SK-N-SH treated with all-trans-retinoic acid at 6 μM for 48 hours (cell line): ENCODE data around the gene ARAP1.
A peak's percentile ranks its signal among the peaks of the same experiment; 100 is the strongest.

Source experiments
- ATAC-seq: fragments of 200-7000 bp; cut with Tn5 transposase; 3 replicates; pipeline ENCODE4 v1.9.1; 2020; ENCODE audit warnings: mild to moderate bottlenecking, moderate library complexity
- BACH2 ChIP-seq: fragments of 250-450 bp; sonication (Bioruptor Pico); IDR thresholded peaks from 2 replicates; pipeline ENCODE4 v1.9.0; 2021; ENCODE audit warnings: mild to moderate bottlenecking, borderline replicate concordance
- ESRRG ChIP-seq: fragments of 250-450 bp; sonication (Bioruptor Pico); IDR thresholded peaks from 2 replicates; pipeline ENCODE4 v1.6.1; 2021; ENCODE audit warnings: mild to moderate bottlenecking
- GLIS3 ChIP-seq: fragments of 250-450 bp; sonication (Bioruptor Pico); IDR thresholded peaks from 2 replicates; pipeline ENCODE4 v1.5.0; 2020; ENCODE audit warnings: mild to moderate bottlenecking, moderate library complexity
- ISL1 ChIP-seq: fragments of 250-450 bp; sonication (Bioruptor Pico); IDR thresholded peaks from 2 replicates; pipeline ENCODE4 v2.1.2; 2022; ENCODE audit warnings: mild to moderate bottlenecking, moderate library complexity
- OSR1 ChIP-seq: fragments of 250-450 bp; sonication (Bioruptor Pico); IDR thresholded peaks from 2 replicates; pipeline ENCODE4 v1.8.0; 2022; ENCODE audit warnings: moderate library complexity, mild to moderate bottlenecking, inconsistent platforms
- PATZ1 ChIP-seq: fragments of 250-450 bp; sonication (Bioruptor Pico); IDR thresholded peaks from 2 replicates; pipeline ENCODE4 v1.8.0; 2020; ENCODE audit warnings: mild to moderate bottlenecking, moderate library complexity, borderline replicate concordance
- POU6F1 ChIP-seq: fragments of 250-450 bp; sonication (Bioruptor Pico); IDR thresholded peaks from 2 replicates; pipeline ENCODE4 v1.8.0; 2021; ENCODE audit warnings: low read depth, mild to moderate bottlenecking, moderate library complexity, borderline replicate concordance
- PPARA ChIP-seq: fragments of 250-450 bp; sonication (Bioruptor Pico); IDR thresholded peaks from 2 replicates; pipeline ENCODE4 v1.5.0; 2020; ENCODE audit warnings: mild to moderate bottlenecking, borderline replicate concordance
- RARB ChIP-seq: fragments of 250-450 bp; sonication (Bioruptor Pico); IDR thresholded peaks from 2 replicates; pipeline ENCODE4 v1.8.0; 2021; ENCODE audit warnings: mild to moderate bottlenecking, moderate library complexity
- SNAI2 ChIP-seq: fragments of 250-450 bp; sonication (Bioruptor Pico); IDR thresholded peaks from 2 replicates; pipeline ENCODE4 v1.5.0; 2020; ENCODE audit warnings: mild to moderate bottlenecking, moderate library complexity
- TOX ChIP-seq: fragments of 250-450 bp; sonication (Bioruptor Pico); IDR thresholded peaks from 2 replicates; pipeline ENCODE4 v1.8.0; 2021; ENCODE audit warnings: mild to moderate bottlenecking, moderate library complexity, borderline replicate concordance
- ZC3H10 ChIP-seq: fragments of 250-450 bp; sonication (Bioruptor Pico); IDR thresholded peaks from 2 replicates; pipeline ENCODE4 v1.5.1; 2021; ENCODE audit warnings: mild to moderate bottlenecking, moderate library complexity
- ZFP3 ChIP-seq: fragments of 250-450 bp; sonication (Bioruptor Pico); IDR thresholded peaks from 2 replicates; pipeline ENCODE4 v1.5.0; 2020; ENCODE audit warnings: mild to moderate bottlenecking, moderate library complexity
- ZFP30 ChIP-seq: fragments of 450-650 bp; formaldehyde crosslinking; IDR thresholded peaks from 2 replicates; pipeline ENCODE4 v1.5.0; 2022; ENCODE audit warnings: mild to moderate bottlenecking, moderate library complexity
- ZNF565 ChIP-seq: fragments of 450-650 bp; formaldehyde crosslinking; conservative IDR thresholded peaks from 2 replicates; pipeline ENCODE4 v1.5.0; 2020; ENCODE audit warnings: low read depth, mild to moderate bottlenecking, moderate library complexity
- ZNF8 ChIP-seq: fragments of 450-650 bp; formaldehyde crosslinking; IDR thresholded peaks from 2 replicates; pipeline ENCODE4 v1.5.0; 2020; ENCODE audit warnings: mild to moderate bottlenecking, moderate library complexity
- TF ChIP-seq, protein P1 (sequence below): fragments of 250-450 bp; sonication (Bioruptor Pico); IDR thresholded peaks from 2 replicates; pipeline ENCODE4 v1.5.1; 2021; ENCODE audit warnings: mild to moderate bottlenecking, moderate library complexity
- TF ChIP-seq, protein P2 (sequence below): fragments of 250-450 bp; sonication (Bioruptor Pico); IDR thresholded peaks from 2 replicates; pipeline ENCODE4 v1.5.0; 2020; ENCODE audit warnings: mild to moderate bottlenecking, moderate library complexity
- TF ChIP-seq, protein P3 (sequence below): fragments of 250-450 bp; sonication (Bioruptor Pico); IDR thresholded peaks from 2 replicates; pipeline ENCODE4 v1.5.1; 2020; ENCODE audit warnings: low read depth, mild to moderate bottlenecking, moderate library complexity

ARAP1 gene

DNA sequence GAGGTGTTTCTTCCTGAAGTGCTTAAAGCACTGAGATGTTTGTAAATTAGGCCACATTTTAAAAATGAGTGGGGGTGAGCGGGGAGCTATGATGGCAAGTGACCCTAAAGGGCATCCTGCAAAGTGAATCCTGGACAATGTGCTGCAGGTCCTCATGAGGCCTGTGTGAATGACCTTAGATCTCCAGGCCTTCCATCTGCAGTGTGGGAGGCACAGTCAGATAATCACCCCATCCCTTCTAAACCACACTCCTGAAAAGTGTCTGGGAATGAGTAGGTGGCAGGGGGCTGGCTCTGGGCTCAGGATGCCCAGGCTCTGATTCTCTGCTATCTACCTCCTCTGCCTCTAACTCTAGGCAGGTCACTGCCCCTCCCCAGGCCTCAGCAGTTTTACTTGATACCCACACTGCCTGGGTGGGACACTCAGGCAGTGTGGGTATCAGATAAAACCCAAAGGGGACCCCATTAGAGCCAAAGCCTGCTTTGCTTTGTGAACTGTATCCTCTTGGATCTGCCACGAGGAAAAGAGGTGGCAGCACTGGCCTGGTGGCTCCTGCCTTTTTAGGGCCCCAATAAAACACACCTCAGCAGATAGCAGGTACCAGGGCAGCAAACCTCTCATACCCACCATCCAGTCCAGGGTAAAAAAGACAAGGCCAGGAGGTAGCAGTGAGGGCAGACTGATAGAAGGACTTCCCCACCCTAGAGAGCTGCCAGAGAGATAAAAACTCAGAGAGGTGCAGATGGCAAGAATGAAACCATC is 31.1 kb upstream of the ARAP1 start:
- no peak for ATAC-seq
- no peak for TF ChIP-seq PPARA (CRISPR knock-in tag)

GRCh38 chr11:72782081-72782920 is 30.1 kb upstream of the ARAP1 start:
- ATAC-seq = peak; percentile 36
- TF ChIP-seq GLIS3 (CRISPR knock-in tag) (no peak), ESRRG (CRISPR knock-in tag) (no peak), TOX (CRISPR knock-in tag) (no peak), ZNF8 (CRISPR knock-in tag) (no peak), OSR1 (CRISPR knock-in tag) (no peak), ZFP3 (CRISPR knock-in tag) (no peak), PPARA (CRISPR knock-in tag) (no peak), ZFP30 (CRISPR knock-in tag) (no peak), RARB (CRISPR knock-in tag) (no peak)
- TF ChIP-seq, protein P1, sequence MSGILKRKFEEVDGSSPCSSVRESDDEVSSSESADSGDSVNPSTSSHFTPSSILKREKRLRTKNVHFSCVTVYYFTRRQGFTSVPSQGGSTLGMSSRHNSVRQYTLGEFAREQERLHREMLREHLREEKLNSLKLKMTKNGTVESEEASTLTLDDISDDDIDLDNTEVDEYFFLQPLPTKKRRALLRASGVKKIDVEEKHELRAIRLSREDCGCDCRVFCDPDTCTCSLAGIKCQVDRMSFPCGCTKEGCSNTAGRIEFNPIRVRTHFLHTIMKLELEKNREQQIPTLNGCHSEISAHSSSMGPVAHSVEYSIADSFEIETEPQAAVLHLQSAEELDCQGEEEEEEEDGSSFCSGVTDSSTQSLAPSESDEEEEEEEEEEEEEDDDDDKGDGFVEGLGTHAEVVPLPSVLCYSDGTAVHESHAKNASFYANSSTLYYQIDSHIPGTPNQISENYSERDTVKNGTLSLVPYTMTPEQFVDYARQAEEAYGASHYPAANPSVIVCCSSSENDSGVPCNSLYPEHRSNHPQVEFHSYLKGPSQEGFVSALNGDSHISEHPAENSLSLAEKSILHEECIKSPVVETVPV (CRISPR knock-in tag) = no peak
- TF ChIP-seq, protein P2, sequence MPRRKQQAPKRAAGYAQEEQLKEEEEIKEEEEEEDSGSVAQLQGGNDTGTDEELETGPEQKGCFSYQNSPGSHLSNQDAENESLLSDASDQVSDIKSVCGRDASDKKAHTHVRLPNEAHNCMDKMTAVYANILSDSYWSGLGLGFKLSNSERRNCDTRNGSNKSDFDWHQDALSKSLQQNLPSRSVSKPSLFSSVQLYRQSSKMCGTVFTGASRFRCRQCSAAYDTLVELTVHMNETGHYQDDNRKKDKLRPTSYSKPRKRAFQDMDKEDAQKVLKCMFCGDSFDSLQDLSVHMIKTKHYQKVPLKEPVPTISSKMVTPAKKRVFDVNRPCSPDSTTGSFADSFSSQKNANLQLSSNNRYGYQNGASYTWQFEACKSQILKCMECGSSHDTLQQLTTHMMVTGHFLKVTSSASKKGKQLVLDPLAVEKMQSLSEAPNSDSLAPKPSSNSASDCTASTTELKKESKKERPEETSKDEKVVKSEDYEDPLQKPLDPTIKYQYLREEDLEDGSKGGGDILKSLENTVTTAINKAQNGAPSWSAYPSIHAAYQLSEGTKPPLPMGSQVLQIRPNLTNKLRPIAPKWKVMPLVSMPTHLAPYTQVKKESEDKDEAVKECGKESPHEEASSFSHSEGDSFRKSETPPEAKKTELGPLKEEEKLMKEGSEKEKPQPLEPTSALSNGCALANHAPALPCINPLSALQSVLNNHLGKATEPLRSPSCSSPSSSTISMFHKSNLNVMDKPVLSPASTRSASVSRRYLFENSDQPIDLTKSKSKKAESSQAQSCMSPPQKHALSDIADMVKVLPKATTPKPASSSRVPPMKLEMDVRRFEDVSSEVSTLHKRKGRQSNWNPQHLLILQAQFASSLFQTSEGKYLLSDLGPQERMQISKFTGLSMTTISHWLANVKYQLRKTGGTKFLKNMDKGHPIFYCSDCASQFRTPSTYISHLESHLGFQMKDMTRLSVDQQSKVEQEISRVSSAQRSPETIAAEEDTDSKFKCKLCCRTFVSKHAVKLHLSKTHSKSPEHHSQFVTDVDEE (CRISPR knock-in tag) = no peak
- TF ChIP-seq, all 23 proteins: peak for 0

- TF ChIP-seq BACH2 (CRISPR knock-in tag) (no peak), TOX (CRISPR knock-in tag) (no peak), ISL1 (CRISPR knock-in tag) (no peak), SNAI2 (CRISPR knock-in tag) (no peak), OSR1 (CRISPR knock-in tag) (no peak), ESRRG (CRISPR knock-in tag) (no peak), ZFP30 (CRISPR knock-in tag) (no peak), ZFP3 (CRISPR knock-in tag) (no peak), ZNF565 (no peak), POU6F1 (CRISPR knock-in tag) (no peak)
- TF ChIP-seq, protein P1 (CRISPR knock-in tag) = no peak
These were observed 29.3 kb upstream of the ARAP1 start for GRCh38 chr11:72781313-72782080.

DNA sequence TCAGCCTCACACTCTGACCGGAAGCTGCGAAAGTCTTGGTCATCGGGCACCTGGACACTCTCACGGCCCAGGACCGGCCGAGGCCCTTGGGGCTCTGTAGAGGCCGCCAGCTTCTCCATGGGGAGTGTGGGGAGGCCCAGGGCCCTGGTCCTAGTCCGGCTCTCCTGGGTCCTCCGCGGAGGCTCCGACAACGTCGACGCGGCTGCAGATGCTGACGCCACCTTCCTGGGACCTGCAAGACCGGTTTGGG is 28.8 kb upstream of the ARAP1 start:
- ATAC-seq = no peak
- TF ChIP-seq, protein P1 (CRISPR knock-in tag) = no peak
- TF ChIP-seq, protein P3, sequence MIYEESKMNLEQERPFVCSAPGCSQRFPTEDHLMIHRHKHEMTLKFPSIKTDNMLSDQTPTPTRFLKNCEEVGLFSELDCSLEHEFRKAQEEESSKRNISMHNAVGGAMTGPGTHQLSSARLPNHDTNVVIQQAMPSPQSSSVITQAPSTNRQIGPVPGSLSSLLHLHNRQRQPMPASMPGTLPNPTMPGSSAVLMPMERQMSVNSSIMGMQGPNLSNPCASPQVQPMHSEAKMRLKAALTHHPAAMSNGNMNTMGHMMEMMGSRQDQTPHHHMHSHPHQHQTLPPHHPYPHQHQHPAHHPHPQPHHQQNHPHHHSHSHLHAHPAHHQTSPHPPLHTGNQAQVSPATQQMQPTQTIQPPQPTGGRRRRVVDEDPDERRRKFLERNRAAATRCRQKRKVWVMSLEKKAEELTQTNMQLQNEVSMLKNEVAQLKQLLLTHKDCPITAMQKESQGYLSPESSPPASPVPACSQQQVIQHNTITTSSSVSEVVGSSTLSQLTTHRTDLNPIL (CRISPR knock-in tag) = no peak
- TF ChIP-seq ZFP30 (CRISPR knock-in tag) (no peak), PPARA (CRISPR knock-in tag) (no peak), SNAI2 (CRISPR knock-in tag) (no peak), PATZ1 (CRISPR knock-in tag) (no peak), ZC3H10 (CRISPR knock-in tag) (no peak), GLIS3 (CRISPR knock-in tag) (no peak)

More at GRCh38 chr11:72781313-72782080, 29.3 kb upstream of the ARAP1 start:
- ATAC-seq = peak; percentile 59
